ENCODE measurements around the gene PAPPA2. TPM values are rescaled to one million over a fixed set of nuclear protein-coding genes. Genes with fewer than 3 reads are reported as not detected.
"Not testable (repeated sequence)": the region's sequence is repeated elsewhere in the genome, so short reads cannot be mapped to it uniquely, and the experiment has no call there.

The PAPPA2 gene
- total RNA-seq, 2 experiments from 2014 or later: 0.19 TPM; not detected in 1

DNA sequence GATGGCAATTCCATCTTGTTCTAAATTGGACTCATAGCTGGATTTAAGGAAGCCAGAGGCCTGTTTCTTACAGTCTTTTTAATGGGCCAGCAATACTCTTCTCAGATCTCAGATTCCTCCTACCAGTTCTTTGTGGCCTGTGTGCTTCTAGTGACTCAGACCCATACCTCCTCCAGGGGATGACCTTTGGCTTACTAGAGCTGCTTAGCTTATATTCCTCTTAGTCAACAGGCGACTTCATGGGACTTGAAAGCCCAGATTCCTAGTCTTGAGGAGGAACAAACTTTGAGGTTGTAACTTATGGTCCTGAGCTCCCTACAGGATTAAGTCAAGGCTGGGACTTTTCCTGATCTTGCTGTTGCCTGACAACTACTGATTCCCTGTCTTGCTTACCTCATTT, 12.4 kb upstream of the PAPPA2 start:
- Histone ChIP-seq H3K4me2 (ENCODE audit: low read length) (no peak overlapping the region), H3K4me1 (ENCODE audit: insufficient read depth, low read length, poor library complexity, severe bottlenecking) (no peaks in the 10 kb centered on the region), H3K9me3 (ENCODE audit: low read length) (no peaks in the 10 kb centered on the region), H2AFZ (ENCODE audit: low read length) (no peak overlapping the region), H3K4me3 (ENCODE audit: low read depth, low read length, poor library complexity, severe bottlenecking) (no peak overlapping the region), H4K20me1 (ENCODE audit: insufficient read depth, low read length) (no peaks in the 10 kb centered on the region), H3K36me3 (ENCODE audit: insufficient read depth, low read length) (no peaks in the 10 kb centered on the region), H3K27ac (ENCODE audit: low read depth, low read length, poor library complexity, severe bottlenecking) (no peak overlapping the region), H3K9me2 (ENCODE audit: insufficient read depth, low read length) (no peaks in the 10 kb centered on the region), H3K79me2 (ENCODE audit: insufficient read depth, low read depth, low read length) (no peaks in the 10 kb centered on the region)
- no peak for DNase-seq (ENCODE audit: low spot score)
- intact Hi-C loops (cut with micrococcal nuclease; ENCODE audit: unreplicated experiment): no loop called here
- BruUV-seq (replicated peaks): no TSS peak
- ChIA-PET POLR2A (no interaction called here), CTCF (ENCODE audit: unreplicated experiment) (no interaction called here)
- TF ChIP-seq, protein P1, sequence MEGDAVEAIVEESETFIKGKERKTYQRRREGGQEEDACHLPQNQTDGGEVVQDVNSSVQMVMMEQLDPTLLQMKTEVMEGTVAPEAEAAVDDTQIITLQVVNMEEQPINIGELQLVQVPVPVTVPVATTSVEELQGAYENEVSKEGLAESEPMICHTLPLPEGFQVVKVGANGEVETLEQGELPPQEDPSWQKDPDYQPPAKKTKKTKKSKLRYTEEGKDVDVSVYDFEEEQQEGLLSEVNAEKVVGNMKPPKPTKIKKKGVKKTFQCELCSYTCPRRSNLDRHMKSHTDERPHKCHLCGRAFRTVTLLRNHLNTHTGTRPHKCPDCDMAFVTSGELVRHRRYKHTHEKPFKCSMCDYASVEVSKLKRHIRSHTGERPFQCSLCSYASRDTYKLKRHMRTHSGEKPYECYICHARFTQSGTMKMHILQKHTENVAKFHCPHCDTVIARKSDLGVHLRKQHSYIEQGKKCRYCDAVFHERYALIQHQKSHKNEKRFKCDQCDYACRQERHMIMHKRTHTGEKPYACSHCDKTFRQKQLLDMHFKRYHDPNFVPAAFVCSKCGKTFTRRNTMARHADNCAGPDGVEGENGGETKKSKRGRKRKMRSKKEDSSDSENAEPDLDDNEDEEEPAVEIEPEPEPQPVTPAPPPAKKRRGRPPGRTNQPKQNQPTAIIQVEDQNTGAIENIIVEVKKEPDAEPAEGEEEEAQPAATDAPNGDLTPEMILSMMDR (conservative IDR thresholded peaks at IDR 0.05; ENCODE audit: low read length): no peak
- no peak for TF ChIP-seq EZH2phosphoT487 (IDR thresholded peaks at IDR 0.05; ENCODE audit: borderline replicate concordance, low read depth, low read length)

DNA sequence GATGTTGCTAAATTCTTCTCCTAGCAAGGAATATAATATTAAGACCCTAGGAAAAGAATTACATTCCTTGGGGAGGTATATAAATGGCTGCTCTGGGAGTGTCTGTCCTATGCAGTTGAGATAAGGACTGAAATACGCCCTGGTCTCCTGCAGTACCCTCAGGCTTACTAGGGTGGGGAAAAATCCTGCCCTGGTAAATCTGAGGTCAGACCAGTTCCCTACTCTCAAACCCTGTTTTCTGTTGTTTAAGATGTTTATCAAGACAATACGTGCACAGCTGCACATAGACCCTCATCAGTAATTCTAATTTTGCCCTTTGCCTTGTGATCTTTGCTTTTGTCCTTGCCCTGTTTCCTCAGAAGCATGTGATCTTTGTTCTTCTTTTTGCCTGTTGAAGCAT, 11.2 kb upstream of the PAPPA2 start:
- CTCF ChIA-PET (ENCODE audit: unreplicated experiment); H4K20me1 ChIP-seq (ENCODE audit: insufficient read depth, low read length); BruUV-seq (replicated peaks); H3K9me3 ChIP-seq (ENCODE audit: low read length); POLR2A ChIA-PET; H3K27ac ChIP-seq (ENCODE audit: low read depth, low read length, poor library complexity, severe bottlenecking); H3K9me2 ChIP-seq (ENCODE audit: insufficient read depth, low read length); H3K4me1 ChIP-seq (ENCODE audit: insufficient read depth, low read length, poor library complexity, severe bottlenecking); DNase-seq (ENCODE audit: low spot score); H3K4me3 ChIP-seq (ENCODE audit: low read depth, low read length, poor library complexity, severe bottlenecking); intact Hi-C loops (cut with micrococcal nuclease; ENCODE audit: unreplicated experiment); H2AFZ ChIP-seq (ENCODE audit: low read length); H3K36me3 ChIP-seq (ENCODE audit: insufficient read depth, low read length); H3K4me2 ChIP-seq (ENCODE audit: low read length); H3K79me2 ChIP-seq (ENCODE audit: insufficient read depth, low read depth, low read length): not testable (repeated sequence)

DNA sequence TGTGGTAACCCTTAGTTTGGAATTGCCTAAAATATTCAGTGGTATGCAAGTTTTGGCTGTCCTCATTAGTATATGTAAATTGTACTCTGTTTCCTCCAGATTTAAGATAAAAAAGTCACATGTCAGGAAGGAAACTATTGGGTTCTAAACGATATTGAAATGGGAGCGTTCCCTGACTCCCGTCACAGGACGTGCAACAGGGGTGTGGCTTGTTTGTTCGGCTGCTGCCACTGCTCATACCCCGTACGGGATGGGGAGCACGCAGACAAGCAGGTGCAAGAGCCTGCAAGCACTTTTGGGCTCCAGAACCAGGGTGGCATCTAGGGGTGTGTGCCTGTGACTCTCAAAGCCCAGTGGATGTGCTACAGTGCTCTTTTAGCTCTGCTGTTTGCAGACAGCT, 6.2 kb upstream of the PAPPA2 start:
- H4K20me1 ChIP-seq (ENCODE audit: insufficient read depth, low read length): no peaks in the 10 kb centered on the region
- no peaks in the 10 kb centered on the region for H3K79me2 ChIP-seq (ENCODE audit: insufficient read depth, low read depth, low read length)
- CTCF ChIA-PET (ENCODE audit: unreplicated experiment): no interaction called here
- intact Hi-C loops (cut with micrococcal nuclease; ENCODE audit: unreplicated experiment): no loop called here
- H2AFZ ChIP-seq (ENCODE audit: low read length): no peak overlapping the region
- no peak overlapping the region for H3K4me2 ChIP-seq (ENCODE audit: low read length)
- no peaks in the 10 kb centered on the region for H3K36me3 ChIP-seq (ENCODE audit: insufficient read depth, low read length)
- H3K4me3 ChIP-seq (ENCODE audit: low read depth, low read length, poor library complexity, severe bottlenecking): no peak overlapping the region
- no peaks in the 10 kb centered on the region for H3K9me2 ChIP-seq (ENCODE audit: insufficient read depth, low read length)
- POLR2A ChIA-PET: no interaction called here
- no peaks in the 10 kb centered on the region for H3K4me1 ChIP-seq (ENCODE audit: insufficient read depth, low read length, poor library complexity, severe bottlenecking)
- H3K9me3 ChIP-seq (ENCODE audit: low read length): no peaks in the 10 kb centered on the region
- TF ChIP-seq, protein P1 (conservative IDR thresholded peaks at IDR 0.05; ENCODE audit: low read length): no peak
- no peak for TF ChIP-seq EZH2phosphoT487 (IDR thresholded peaks at IDR 0.05; ENCODE audit: borderline replicate concordance, low read depth, low read length)
- DNase-seq (ENCODE audit: low spot score): no peak
- no TSS peak for BruUV-seq (replicated peaks)
- H3K27ac ChIP-seq (ENCODE audit: low read depth, low read length, poor library complexity, severe bottlenecking): no peak overlapping the region

Measured in OCI-LY7 (cell line).